Measurements from ENCODE around the gene IFITM2. TPM values are rescaled to one million over a fixed set of nuclear protein-coding genes. Genes with fewer than 3 reads are reported as not detected.

IFITM2 gene
- polyA plus RNA-seq, 1 of the 3 experiments (the other 2 are of a cell fraction) = 518 TPM

GRCh38 chr11:296171-297050, 11.2 kb upstream of the IFITM2 start:
- H3K9ac ChIP-seq = no peak overlapping the region
- no peaks in the 10 kb centered on the region for H4K20me1 ChIP-seq (ENCODE audit: insufficient read depth)
- no peaks in the 10 kb centered on the region for H3K9me3 ChIP-seq
- no peaks in the 10 kb centered on the region for H3K9me2 ChIP-seq
- 62% methylated on average over 14 of the region's 35 CpGs for WGBS (ENCODE audit: low lambda C conversion rate)
- H3K27me3 ChIP-seq (ENCODE audit: insufficient read depth) = no peaks in the 10 kb centered on the region
- no peak overlapping the region for H3K4me3 ChIP-seq (ENCODE audit: low read depth in 2 of 2, low read length in 1 of 2)
- DNase-seq = no peak
- TF ChIP-seq FOXJ3 (CRISPR knock-in tag; IDR thresholded peaks at IDR 0.05) (no peak), CHD2 (IDR thresholded peaks at IDR 0.05; ENCODE audit: low read length, partially characterized antibody) (no peak), FOSL2 (IDR thresholded peaks at IDR 0.05; ENCODE audit: borderline replicate concordance, low read depth) (no peak), PBX3 (IDR thresholded peaks at IDR 0.05) (no peak), RFX5 (IDR thresholded peaks at IDR 0.05; ENCODE audit: low read length) (no peak), MEF2A (IDR thresholded peaks at IDR 0.05; ENCODE audit: borderline replicate concordance, low read depth) (no peak), RXRA (IDR thresholded peaks at IDR 0.05; ENCODE audit: borderline replicate concordance, low read depth) (no peak)
- TF ChIP-seq, protein P1, sequence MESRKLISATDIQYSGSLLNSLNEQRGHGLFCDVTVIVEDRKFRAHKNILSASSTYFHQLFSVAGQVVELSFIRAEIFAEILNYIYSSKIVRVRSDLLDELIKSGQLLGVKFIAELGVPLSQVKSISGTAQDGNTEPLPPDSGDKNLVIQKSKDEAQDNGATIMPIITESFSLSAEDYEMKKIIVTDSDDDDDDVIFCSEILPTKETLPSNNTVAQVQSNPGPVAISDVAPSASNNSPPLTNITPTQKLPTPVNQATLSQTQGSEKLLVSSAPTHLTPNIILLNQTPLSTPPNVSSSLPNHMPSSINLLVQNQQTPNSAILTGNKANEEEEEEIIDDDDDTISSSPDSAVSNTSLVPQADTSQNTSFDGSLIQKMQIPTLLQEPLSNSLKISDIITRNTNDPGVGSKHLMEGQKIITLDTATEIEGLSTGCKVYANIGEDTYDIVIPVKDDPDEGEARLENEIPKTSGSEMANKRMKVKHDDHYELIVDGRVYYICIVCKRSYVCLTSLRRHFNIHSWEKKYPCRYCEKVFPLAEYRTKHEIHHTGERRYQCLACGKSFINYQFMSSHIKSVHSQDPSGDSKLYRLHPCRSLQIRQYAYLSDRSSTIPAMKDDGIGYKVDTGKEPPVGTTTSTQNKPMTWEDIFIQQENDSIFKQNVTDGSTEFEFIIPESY (IDR thresholded peaks at IDR 0.05; ENCODE audit: borderline replicate concordance, low read depth) = no peak
- TF ChIP-seq, protein P2, sequence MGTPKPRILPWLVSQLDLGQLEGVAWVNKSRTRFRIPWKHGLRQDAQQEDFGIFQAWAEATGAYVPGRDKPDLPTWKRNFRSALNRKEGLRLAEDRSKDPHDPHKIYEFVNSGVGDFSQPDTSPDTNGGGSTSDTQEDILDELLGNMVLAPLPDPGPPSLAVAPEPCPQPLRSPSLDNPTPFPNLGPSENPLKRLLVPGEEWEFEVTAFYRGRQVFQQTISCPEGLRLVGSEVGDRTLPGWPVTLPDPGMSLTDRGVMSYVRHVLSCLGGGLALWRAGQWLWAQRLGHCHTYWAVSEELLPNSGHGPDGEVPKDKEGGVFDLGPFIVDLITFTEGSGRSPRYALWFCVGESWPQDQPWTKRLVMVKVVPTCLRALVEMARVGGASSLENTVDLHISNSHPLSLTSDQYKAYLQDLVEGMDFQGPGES (IDR thresholded peaks at IDR 0.05; ENCODE audit: low read depth, low read length) = no peak
- TF ChIP-seq, protein P3, sequence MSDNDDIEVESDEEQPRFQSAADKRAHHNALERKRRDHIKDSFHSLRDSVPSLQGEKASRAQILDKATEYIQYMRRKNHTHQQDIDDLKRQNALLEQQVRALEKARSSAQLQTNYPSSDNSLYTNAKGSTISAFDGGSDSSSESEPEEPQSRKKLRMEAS (IDR thresholded peaks at IDR 0.05; ENCODE audit: low read depth) = no peak
- no peak overlapping the region for H3K4me2 ChIP-seq
- H3K36me3 ChIP-seq (replicated peaks in 1 of 2; ENCODE audit: control insufficient read depth in 1 of 2, insufficient read depth in 2 of 2, low read length in 1 of 2) = no peaks in the 10 kb centered on the region
- no peak overlapping the region for H3K27ac ChIP-seq (ENCODE audit: low read depth in 2 of 2, low read length in 1 of 2)
- H3K79me2 ChIP-seq (ENCODE audit: insufficient read depth) = no peaks in the 10 kb centered on the region
- ChIA-PET CTCF (no interaction called here), POLR2A (no interaction called here)
- no peaks in the 10 kb centered on the region; a peak in 1 of 4 replicates for H3K4me1 ChIP-seq (ENCODE audit: control insufficient read depth in 1 of 2, insufficient read depth in 2 of 2, low read depth in 1 of 2, low read length in 1 of 2)
- H2AFZ ChIP-seq (ENCODE audit: low read depth) = no peak overlapping the region
- no peaks in the 10 kb centered on the region for H3F3A ChIP-seq (replicated peaks; ENCODE audit: insufficient read depth)

GRCh38 chr11:297051-297585, 10.5 kb upstream of the IFITM2 start:
- TF ChIP-seq, protein P4, sequence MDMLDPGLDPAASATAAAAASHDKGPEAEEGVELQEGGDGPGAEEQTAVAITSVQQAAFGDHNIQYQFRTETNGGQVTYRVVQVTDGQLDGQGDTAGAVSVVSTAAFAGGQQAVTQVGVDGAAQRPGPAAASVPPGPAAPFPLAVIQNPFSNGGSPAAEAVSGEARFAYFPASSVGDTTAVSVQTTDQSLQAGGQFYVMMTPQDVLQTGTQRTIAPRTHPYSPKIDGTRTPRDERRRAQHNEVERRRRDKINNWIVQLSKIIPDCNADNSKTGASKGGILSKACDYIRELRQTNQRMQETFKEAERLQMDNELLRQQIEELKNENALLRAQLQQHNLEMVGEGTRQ (IDR thresholded peaks at IDR 0.05; ENCODE audit: borderline replicate concordance, low read depth, low read length) = no peak
- no peak for TF ChIP-seq EP300 (IDR thresholded peaks at IDR 0.05; ENCODE audit: borderline replicate concordance in 1 of 2, low read depth in 1 of 2, low read length in 1 of 2)
- TF ChIP-seq FOXJ3 (CRISPR knock-in tag; IDR thresholded peaks at IDR 0.05) = no peak
- Histone ChIP-seq H2AFZ (ENCODE audit: low read depth) (no peak overlapping the region), H4K20me1 (ENCODE audit: insufficient read depth) (no peaks in the 10 kb centered on the region), H3K9me3 (no peaks in the 10 kb centered on the region), H3K4me1 (ENCODE audit: control insufficient read depth in 1 of 2, insufficient read depth in 2 of 2, low read depth in 1 of 2, low read length in 1 of 2) (no peaks in the 10 kb centered on the region; a peak in 1 of 4 replicates), H3K9ac (no peak overlapping the region), H3K4me3 (ENCODE audit: low read depth in 2 of 2, low read length in 1 of 2) (no peak overlapping the region), H3K4me2 (no peak overlapping the region), H3K36me3 (replicated peaks in 1 of 2; ENCODE audit: control insufficient read depth in 1 of 2, insufficient read depth in 2 of 2, low read length in 1 of 2) (no peaks in the 10 kb centered on the region), H3K79me2 (ENCODE audit: insufficient read depth) (no peaks in the 10 kb centered on the region), H3K27ac (ENCODE audit: low read depth in 2 of 2, low read length in 1 of 2) (no peak overlapping the region), H3F3A (replicated peaks; ENCODE audit: insufficient read depth) (no peaks in the 10 kb centered on the region), H3K9me2 (no peaks in the 10 kb centered on the region), H3K27me3 (ENCODE audit: insufficient read depth) (no peaks in the 10 kb centered on the region)
- CTCF ChIA-PET = no interaction called here
- DNase-seq = no peak
- POLR2A ChIA-PET = no interaction called here
- WGBS (ENCODE audit: low lambda C conversion rate) = 91% methylated on average over 9 of the region's 13 CpGs
